Measurements from ENCODE around the gene MSX2.

MSX2 gene

GRCh38 chr5:174775081-174775480 lies 50.7 kb downstream of the MSX2 start:
- DNase-seq (ENCODE audit: low spot score) = no peak

- DNase-seq (ENCODE audit: low spot score) = no peak
These were observed 52.7 kb downstream of the MSX2 start for GRCh38 chr5:174777111-174777510.

DNA sequence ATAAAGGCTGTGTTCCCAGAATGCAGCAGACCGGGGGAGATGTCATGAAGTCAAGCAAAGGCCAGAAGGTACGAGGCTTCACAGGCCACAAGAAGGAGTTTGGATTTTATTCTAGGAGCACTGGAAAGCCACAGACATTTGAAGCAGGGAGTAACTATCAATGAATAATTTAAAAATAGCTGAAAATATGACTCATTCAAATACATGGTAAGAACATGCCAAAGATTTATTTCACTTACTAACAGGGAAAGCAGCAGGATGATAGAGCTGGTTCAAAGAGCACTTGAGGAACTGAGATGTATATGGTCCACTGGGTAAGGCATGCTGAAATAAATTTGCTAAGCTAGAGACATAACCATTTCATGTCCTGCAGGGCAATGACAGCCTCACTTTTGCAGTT lies 53.2 kb downstream of the MSX2 start:
- no peak for DNase-seq (ENCODE audit: low spot score)

Measured in HuH-7.5 (cell line).